Left colon (tissue), 2 donors: ENCODE measurements around the gene CAP2. TPM values are rescaled to one million over a fixed set of nuclear protein-coding genes. Genes with fewer than 3 reads are reported as not detected.
"Not testable (repeated sequence)": the region's sequence is repeated elsewhere in the genome, so short reads cannot be mapped to it uniquely, and the experiment has no call there.

ENCODE experiments used
- ATAC-seq: fragments of 200-7000 bp; cut with Tn5 transposase; one replicate; pipeline ENCODE4 v1.9.1; 2020; ENCODE audit warnings: mild to moderate bottlenecking, moderate library complexity
- DNase-seq, 2 donors: peaks; one replicate each; pipeline ENCODE4 v3.0.0-alpha.2; 2020
- intact Hi-C, 2 donors: fragments of 100-400 bp; cut with DNase I in 1 of 2; cut with micrococcal nuclease in 1 of 2; formaldehyde crosslinking; loops; one replicate each; pipeline versions ENCODE4 v1.11.2 to v1.14.0; 2022; cut with DNase I, micrococcal nuclease
- total RNA-seq, 2 donors: library from RNA; stranded (reverse); fragmentation: NEBNext Ultra II Directional; extraction: Animal tissue kit (Norgen Biotek cat#: 25700); gene quantifications; one replicate each; pipeline ENCODE4 v1.2.1, GENCODE V29; 2021
- donor health status: DM: no; HTN: no; CAD: no.
- donor health status: DM: yes; HTN: yes; CAD: no.

Gene CAP2
- total RNA-seq, 2 donors from 2014 or later = 3.4 to 7.1 TPM

DNA sequence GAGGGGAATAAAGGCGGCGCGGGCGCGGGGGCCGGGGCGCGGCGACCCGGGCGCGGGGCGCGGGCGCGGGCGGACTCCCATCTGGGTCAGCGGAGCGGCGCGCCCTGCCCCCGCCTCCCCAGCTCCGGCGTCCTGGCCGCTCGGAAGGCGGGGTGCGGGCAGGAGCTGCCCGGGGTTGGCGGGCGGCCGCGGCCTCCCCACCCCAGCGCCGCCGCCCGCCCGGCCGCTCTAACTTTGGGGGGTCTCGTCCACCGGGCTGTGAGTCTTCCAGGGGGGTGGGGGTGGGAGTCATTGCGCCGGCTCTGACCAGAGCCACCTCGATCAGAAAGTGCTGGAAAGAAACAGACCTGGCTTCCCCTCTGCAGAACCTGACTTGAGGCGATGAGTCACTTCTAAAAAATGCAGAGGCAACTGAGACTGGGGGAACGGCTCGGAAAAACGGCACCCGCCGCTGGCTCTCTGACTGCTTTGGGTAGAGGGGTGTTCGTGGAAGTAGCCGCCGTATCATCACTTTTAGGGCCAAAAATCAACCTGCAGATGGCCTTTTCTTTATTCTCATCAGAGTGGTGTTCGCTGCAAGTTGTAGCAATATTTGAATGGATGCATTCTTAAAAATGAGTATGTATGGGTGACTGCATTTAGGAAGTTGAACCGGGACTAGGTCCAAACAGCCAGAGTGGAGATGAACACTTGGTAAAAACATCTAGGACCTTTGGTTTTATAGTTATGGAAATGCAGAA is 667 bp downstream of the CAP2 start:
- DNase-seq (peak; percentile 37 to 42), ATAC-seq (peak; percentile 83)
- intact Hi-C loops = no loop called here

DNA sequence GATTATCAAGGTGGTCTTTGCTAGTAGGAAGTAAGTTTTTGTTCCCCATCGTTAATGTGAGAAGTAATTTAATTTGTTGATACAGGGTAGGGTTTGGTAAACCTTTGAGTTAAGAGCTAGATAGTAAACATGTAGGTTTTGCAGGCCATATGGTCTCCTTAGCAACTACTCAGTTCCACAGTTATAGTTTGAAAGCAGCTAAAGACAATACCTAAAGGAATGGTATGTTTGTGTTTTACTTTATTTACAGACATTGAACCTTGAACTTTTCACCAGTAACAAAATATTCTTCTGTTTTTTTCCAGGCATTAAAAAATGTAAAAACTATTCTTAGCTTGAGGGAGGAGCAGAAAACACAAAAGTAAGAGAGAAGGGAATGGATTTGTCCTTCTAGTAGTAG is 1.7 kb downstream of the CAP2 start:
- ATAC-seq (peak; percentile 48), DNase-seq (no peak)
- intact Hi-C loops = no loop called here

DNA sequence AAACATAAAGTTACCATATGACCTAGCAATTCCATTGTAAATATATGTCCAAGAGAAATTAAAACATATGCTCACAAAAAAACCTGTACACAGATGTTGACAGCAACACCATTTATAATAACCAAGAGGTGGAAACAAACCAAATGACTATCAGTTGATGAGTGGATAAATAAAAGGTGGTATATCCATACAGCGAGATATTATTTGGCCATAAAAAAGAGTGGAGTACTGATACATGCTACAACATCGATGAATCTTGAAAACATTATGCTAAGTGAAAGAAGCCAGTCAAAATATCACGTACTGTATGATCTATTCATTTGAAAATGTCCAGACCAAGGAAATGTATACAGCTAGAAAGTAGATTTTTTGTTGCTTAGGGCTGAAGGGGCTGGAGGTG is 2.9 kb downstream of the CAP2 start:
- ATAC-seq = no peak
- no peak for DNase-seq
- intact Hi-C loops = no loop called here

DNA sequence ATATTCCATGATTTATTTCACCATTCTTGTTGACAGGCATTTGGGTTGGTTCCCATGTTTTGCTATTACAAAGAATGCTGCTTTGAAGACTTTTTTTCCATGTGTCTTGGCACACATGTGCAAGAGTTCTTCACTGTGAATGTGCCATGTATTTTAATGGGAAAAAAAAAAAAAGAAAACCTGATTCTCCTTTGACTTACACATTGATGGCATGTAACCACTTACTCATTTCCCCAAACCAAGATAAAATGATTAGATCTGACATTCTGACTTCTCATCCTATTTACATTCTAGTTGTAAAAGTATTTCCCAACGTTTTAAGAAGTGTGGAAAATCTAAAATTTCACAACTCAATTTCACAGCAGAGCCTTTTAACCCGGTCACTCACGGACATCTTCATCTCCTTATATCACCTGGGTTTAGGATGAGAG is 4.4 kb downstream of the CAP2 start:
- intact Hi-C loops = no loop called here
- ATAC-seq (no peak), DNase-seq (no peak)

DNA sequence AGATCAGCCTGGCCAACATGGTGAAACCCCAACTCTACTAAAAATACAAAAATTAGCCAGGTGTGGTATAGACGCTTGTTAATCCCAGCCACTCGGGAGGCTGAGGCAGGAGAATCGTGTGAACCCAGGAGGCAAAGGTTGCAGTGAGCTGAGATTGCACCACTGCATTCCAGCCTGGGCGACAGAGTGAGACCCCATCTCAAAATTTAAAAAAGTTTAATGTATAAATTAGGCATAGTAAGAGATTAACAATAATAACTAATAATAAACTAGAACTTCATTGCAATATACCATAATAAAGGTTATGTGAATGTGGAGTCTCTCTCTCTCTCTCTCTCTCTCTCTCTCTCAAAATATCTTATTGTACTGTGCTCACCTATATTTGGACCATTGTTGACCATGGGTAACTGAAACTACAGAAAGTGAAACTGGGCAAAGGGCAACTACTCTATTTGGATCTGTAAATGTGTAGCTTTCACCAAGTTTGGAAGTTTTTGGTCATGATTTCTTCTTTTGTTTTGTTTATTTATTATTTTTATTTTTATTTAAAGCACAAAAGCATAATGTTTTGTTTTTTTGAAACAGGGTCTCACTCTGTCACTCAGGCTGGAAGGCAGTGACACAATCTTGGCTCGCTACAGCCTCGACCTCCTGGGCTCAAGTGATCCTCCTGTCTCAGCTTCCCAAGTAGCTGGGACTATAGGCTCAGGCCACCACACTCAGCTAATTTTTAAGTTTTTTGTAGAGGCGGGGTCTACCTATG is 12.0 kb downstream of the CAP2 start:
- DNase-seq, intact Hi-C loops: not testable (repeated sequence)
- ATAC-seq = peak; percentile 60

DNA sequence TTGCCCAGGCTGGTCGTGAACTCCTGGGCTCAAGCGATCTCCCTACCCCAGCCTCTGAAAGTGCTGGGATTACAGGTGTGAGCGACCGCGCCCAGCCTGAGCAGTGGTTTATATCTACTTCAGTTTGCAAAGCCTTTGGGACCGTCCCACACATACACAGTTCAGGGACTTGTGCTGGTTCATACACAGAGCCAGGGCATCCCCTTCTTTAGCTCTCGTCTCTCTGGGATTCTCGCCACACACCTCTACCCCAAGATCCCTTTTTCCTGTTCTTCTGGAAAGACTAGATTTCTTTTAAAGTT is 12.5 kb downstream of the CAP2 start:
- DNase-seq = peak; percentile 18 to 52
- ATAC-seq = peak; percentile 58
- intact Hi-C loops = no loop called here

DNA sequence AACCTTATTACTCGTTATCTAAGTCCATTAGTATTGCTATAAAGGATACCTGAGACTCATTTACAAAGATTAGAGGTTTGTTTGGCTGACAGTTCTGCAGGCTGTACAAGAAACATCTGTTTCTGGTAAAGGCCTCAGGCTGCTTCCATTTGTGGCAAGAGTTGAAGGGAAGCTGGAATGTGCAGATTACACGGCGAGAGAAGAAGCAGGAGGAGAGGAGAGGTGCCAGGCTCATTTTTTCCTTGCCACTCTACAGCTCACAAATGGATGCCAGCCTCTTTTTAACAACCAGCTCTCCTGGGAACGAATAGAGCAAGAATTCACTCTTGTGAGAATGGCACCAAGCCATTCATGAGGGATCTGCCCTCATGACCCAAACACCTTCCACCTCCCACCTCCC is 14.7 kb downstream of the CAP2 start:
- intact Hi-C loops = no loop called here
- no peak for ATAC-seq
- DNase-seq = no peak

DNA sequence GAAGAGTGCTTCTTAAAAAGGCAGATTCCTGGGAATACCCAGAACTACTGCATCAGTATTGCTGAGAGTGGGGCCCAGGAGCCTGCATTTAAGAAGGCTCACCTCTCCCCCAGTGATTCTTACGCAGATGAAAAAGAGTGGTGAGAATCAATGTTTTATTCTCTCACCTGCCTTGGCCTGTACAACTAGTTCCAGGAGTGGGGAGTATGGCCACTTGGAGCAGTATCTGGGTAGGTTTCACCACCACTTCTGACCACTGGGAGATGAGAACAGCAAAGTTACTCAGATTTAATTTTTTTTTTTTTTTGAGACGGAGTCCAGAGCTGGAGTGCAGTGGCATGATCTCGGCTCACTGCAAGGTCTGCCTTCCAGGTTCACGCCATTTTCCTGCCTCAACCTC is 16.9 kb downstream of the CAP2 start:
- DNase-seq = no peak
- ATAC-seq = no peak

DNA sequence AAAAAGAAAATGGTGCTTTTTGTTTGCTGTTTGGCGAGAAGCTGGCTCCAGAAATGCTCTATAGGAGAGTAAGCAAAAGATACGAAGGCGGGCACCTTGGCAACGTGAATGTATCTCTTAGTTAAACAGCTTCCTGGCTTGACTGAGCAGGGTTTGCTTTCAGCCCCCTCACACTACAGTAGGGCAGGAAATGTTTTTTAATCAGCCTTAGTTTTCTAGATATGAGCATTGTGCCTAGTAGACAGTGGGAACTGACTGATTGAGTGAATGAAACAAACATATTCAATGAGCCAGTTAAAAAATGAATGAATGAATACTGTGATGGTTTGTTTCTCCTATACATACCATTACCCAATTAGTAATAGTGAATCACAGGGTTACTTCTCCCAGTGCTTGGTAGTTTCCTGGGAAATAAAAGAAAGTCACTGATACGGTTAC is 19.9 kb downstream of the CAP2 start:
- intact Hi-C loops = no loop called here
- no peak for ATAC-seq

More for the DNA sequence above, 16.9 kb downstream of the CAP2 start:
- intact Hi-C loops = no loop called here

DNA sequence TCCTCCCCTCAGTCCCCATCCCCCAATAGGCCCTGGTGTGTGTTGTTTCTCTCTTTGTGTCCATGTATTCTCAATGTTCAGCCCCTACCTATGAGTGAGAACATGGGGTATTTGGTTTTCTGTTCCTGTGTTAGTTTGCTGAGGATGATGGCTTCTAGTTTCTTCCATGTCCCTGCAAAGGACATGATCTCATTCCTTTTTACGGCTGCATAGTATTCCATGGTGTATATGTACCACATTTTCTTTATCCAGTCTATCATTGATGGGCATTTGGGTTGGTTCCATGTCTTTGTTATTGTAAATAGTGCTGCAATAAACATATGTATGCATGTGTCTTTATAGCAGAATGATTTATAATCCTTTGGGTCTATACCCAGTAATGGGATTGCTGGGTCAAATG is 21.0 kb downstream of the CAP2 start:
- ATAC-seq, intact Hi-C loops, DNase-seq: not testable (repeated sequence)

More for the DNA sequence above, 19.9 kb downstream of the CAP2 start:
- DNase-seq = no peak

DNA sequence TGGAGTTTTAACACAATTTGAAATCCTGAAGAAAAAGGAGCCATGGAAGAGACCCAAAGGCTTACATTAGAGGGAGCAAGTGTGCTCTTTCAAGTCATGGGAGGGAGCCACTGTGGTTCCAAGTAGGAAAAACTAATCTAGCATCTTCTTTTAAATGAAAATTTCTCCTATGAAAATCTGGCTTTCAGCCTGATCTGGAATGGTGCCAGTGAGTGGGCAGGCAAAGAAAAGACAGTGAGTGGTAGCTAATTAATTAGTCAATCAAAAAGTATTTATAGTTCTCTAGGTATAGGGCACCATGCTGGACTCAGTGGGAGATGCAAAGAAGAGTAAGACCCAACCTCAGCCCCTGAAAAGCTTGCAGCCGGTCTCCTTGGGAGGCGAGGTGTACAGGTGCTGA is 21.9 kb downstream of the CAP2 start:
- ATAC-seq (no peak), DNase-seq (no peak)
- intact Hi-C loops = no loop called here

DNA sequence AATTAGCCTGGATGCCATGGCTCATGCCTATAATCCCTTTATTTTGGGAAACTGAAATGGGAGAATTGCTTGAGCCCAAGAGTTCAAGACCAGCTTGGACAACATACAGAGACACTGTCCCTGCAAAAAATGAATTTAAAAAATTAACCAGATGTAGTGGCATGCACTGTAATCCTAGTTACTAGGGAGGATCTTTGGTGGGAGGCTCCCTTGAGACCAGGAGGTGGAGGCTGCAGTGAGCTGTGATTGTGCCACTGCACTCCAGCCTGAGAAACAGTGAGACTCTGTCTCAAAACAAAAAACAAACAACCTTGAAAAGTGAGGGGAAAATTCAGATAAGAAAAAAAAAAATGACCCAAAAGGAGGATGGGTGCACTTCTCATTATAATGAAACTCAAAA is 23.4 kb downstream of the CAP2 start:
- no peak for DNase-seq
- intact Hi-C loops = no loop called here
- ATAC-seq = no peak

DNA sequence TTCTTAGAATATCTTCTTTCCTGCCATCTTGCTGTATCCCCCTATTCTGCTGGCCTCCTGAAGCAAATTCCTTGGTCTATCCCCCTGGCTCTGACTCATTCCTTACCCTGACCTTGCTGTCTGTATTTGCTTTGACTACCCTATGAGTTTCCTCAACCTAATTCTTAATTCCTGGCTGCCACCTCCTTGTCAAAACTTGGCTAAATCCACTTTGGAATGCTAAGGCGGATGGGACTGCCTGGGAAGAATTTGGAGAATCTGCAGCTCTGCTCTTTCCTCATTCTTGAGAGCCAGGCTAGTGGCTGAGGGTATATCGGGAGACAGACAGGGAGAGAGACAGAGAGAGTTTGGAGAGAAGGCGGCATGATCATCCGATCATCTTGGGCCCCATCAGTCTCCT is 24.4 kb downstream of the CAP2 start:
- DNase-seq (no peak), ATAC-seq (no peak)
- intact Hi-C loops = no loop called here

DNA sequence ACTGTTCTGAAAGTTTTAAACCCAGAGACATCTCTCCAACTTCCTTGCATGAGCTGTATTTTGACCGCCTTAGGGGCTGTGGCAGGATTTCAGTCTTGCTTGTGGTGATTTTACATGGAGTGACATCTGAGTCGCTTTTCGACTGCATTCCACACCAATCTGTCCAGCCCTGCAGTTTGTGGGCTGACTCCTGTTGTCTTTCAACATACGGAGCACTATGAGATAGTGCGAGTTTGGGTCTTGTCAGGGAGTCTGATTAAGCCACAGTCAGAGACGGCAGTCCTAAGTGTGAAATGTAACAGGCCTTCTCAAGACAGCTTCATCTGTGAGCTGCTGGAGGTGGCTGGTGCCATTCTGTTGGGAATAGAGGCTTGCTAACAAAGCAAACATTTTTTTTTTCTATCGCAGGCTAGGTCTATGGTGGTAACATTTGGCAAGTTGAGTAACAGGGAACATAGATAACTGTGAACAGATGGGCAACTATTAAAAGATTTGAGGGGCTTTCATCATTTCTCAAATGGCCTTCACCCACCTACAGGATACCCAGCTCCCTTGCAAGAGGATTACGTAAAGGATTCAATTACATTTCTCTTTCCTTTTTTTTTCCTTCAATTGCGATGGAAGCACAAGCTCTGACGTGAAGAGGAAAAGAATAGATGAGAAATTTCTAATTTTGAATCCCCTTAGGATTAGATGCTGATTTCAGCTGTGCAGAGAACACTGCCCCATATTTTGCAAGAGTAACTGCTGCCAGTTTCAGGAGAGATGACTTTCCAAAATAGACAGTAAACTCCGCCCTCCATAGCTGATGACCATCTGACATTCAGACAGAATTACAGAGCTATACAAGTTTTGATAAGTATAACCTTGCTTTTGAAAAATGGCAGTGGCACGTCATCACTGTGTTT is 25.1 kb downstream of the CAP2 start:
- intact Hi-C loops = no loop called here
- DNase-seq (no peak), ATAC-seq (no peak)

DNA sequence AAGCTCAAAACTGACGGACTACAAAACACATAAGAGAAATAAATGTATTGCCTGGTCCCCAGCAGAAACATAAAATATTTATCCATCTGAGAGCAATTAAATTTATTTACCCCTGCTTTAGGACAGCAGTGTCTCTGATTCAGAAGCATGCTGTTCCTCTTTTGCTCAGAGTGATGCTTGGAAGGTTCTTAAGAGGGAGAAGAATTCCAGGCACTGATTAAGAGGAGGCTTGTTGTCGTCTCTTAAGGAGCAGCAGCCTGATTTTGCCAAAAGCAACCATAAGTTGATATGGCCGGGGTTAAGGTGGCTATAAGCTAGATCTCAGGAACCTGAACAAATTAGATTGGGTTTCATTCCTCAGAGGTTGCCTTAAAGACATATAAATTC is 25.8 kb downstream of the CAP2 start:
- intact Hi-C loops = no loop called here
- DNase-seq (no peak), ATAC-seq (no peak)

DNA sequence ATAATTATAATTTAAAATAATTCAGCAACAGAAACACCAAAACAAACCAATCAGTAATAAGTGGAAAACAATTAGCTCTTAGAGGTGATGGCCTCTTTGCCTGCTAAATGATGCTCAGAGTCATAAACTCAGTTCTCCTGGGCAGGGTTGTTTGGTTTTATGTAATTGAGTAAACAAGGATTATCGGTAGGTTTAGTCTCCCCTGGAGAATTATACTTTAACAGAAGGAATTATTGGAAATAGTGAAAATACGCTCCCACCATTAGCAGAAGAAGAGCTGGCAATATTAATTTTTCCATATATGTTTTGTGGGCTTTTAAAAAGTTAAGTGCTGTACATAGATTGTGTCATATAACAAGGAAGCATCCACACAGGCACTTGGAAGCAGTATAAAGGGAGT is 27.0 kb downstream of the CAP2 start:
- no peak for DNase-seq
- intact Hi-C loops = no loop called here
- no peak for ATAC-seq

DNA sequence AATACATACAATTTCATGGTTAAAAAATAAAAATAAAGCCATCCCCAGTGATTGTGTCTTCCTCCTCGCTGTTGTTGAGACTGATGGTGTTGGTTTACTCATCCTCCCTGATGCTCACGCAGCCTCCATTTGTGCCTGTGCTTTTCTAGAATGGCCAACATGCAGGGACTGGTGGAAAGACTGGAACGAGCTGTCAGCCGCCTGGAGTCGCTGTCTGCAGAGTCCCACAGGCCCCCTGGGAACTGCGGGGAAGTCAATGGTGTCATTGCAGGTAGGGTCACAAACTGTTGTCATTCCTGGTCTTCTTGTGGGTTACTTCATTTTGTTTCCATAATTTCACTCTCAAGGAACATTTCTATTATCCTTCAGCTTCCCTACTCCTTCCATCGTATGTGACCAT is 28.0 kb downstream of the CAP2 start:
- intact Hi-C loops = no loop called here
- ATAC-seq = no peak
- no peak for DNase-seq

DNA sequence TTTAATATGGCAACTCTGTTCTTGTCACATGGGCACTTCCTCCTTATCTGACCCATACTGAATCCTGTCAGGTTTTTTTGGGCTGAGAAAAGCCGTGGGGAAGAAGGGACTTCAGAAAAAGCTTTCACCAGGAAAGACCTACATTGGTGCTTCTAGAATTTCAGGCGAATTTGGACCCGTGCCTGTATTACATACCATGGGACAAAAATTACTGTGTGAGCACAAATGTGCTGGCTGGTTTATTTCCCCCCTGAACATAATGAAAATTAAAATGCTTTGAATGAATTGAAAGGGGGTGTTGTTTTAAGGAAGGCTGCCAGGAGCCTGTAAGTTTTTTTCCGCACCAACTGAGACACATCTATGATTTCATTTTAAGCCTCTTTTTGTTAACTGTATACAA is 29.6 kb downstream of the CAP2 start:
- intact Hi-C loops = no loop called here
- no peak for ATAC-seq
- no peak for DNase-seq

DNA sequence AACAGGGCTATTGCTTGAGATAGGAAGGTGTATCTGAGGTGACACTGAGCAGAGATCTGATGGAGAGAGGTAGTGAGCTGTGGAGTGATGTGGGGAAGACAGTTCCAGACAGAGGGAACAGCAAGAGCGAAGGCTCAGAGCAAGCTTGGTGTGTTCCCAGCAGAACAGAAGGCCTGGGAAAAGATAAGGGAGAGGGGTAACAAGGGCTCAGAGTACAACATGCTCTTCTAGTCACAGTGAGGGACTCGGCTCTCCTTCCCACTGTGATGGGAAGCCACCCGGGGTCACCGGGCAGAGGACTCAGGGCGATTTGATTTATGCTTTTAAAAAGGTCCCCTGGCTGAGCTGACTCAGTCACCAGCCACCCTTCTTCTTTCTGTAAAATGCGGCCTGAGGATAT is 33.7 kb downstream of the CAP2 start:
- DNase-seq = no peak
- ATAC-seq = no peak
- intact Hi-C loops = no loop called here

DNA sequence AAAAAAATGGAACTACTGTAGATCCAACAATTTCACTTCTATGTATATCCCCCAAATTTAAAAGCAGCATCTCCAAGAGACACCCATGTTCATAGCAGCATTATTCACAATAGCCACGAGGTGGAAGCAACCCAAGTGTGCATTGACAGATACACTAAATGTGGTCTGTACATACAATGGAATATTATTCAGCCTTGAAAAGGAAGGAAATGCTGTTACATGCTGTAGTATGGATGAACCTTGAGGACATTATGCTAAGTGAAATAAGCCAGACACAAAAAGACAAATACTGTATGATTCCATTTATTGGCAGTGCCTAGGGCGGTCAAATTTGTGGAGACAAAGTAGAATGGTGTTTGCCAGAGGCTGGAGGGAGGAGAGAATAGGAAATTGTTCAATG is 34.2 kb downstream of the CAP2 start:
- DNase-seq (no peak), ATAC-seq (no peak)
- intact Hi-C loops = no loop called here
